Keratinocyte (primary cell): Measurements from ENCODE around the gene FOXA1. TPM values are rescaled to one million over a fixed set of nuclear protein-coding genes. Genes with fewer than 3 reads are reported as not detected.

Experiments used
- DNase-seq: peaks from one replicate; pipeline ENCODE4 v3.0.0-alpha.2; 2011; ENCODE audit warnings: low read depth, missing footprints, low spot score
- FAIRE-seq: peaks from 2 replicates; lab custom pipeline; 2011; peaks lifted over from hg19 to GRCh38; lab: Jason Lieb, UNC
- H2AFZ ChIP-seq: 2 replicates; pipeline ENCODE4 v1.6.0; 2012; ENCODE audit warnings: low read length, control low read depth, inconsistent platforms; ENCODE audit not compliant: control insufficient read depth
- H3K27ac ChIP-seq: 2 replicates; pipeline ENCODE4 v1.5.1; 2011; ENCODE audit warnings: low read length; ENCODE audit not compliant: control insufficient read depth, insufficient read depth
- H3K27me3 ChIP-seq: 3 replicates; pipeline ENCODE4 v1.6.0; 2011; ENCODE audit warnings: low read length; ENCODE audit not compliant: control insufficient read depth, insufficient read depth; ENCODE audit errors: extremely low read depth
- H3K36me3 ChIP-seq, 2 experiments: 2 replicates in 1 of 2; 3 replicates in 1 of 2; pipeline ENCODE4 v1.5.1; 2011; ENCODE audit warnings: low read length in 2 of 2, mild to moderate bottlenecking in 1 of 2; ENCODE audit not compliant: control insufficient read depth in 2 of 2, insufficient read depth in 2 of 2; ENCODE audit errors: extremely low read depth in 1 of 2
- H3K4me1 ChIP-seq: 3 replicates; pipeline ENCODE4 v1.5.1; 2011; ENCODE audit warnings: low read length; ENCODE audit not compliant: control insufficient read depth, insufficient read depth; ENCODE audit errors: extremely low read depth
- H3K4me2 ChIP-seq: 3 replicates; pipeline ENCODE4 v1.6.0; 2011; ENCODE audit warnings: low read depth, low read length; ENCODE audit not compliant: control insufficient read depth, insufficient read depth; ENCODE audit errors: extremely low read depth
- H3K4me3 ChIP-seq, 3 experiments: fragments of 200-600 bp in 1 of 3; sonication (generic) in 1 of 3; 2 replicates in 2 of 3; 3 replicates in 1 of 3; pipeline ENCODE4 v1.5.1; 2011 to 2016; ENCODE audit warnings: low read length in 3 of 3, mild to moderate bottlenecking in 3 of 3, control low read depth in 2 of 3, inconsistent platforms in 1 of 3, low read depth in 1 of 3, mixed read lengths in 1 of 3, mixed run types in 1 of 3, moderate library complexity in 1 of 3; ENCODE audit not compliant: control insufficient read depth in 2 of 3, insufficient read depth in 2 of 3; ENCODE audit errors: extremely low read depth in 1 of 3
- H3K79me2 ChIP-seq: 2 replicates; pipeline ENCODE4 v1.6.0; 2012; ENCODE audit warnings: low read length; ENCODE audit not compliant: control insufficient read depth, insufficient read depth
- H3K9ac ChIP-seq: 3 replicates; pipeline ENCODE4 v1.6.0; 2011; ENCODE audit warnings: low read length; ENCODE audit not compliant: control insufficient read depth, insufficient read depth; ENCODE audit errors: extremely low read depth
- H3K9me1 ChIP-seq: 3 replicates; pipeline ENCODE4 v1.6.0; 2011; ENCODE audit warnings: low read length; ENCODE audit not compliant: control insufficient read depth, insufficient read depth; ENCODE audit errors: extremely low read depth
- H3K9me3 ChIP-seq: 2 replicates; pipeline ENCODE4 v1.5.1; 2012; ENCODE audit warnings: low read depth, low read length; ENCODE audit not compliant: control insufficient read depth
- H4K20me1 ChIP-seq: 3 replicates; pipeline ENCODE4 v1.6.0; 2011; ENCODE audit warnings: low read length; ENCODE audit not compliant: control insufficient read depth, insufficient read depth; ENCODE audit errors: extremely low read depth
- EZH2 ChIP-seq: IDR thresholded peaks from one replicate; pipeline ENCODE4 v1.6.1; 2012; ENCODE audit warnings: inconsistent platforms, mild to moderate bottlenecking, low read length, moderate library complexity
- dilution Hi-C: fragments of 300-500 bp; cut with MboI; formaldehyde crosslinking; loops from one replicate; pipeline ENCODE4 v1.7.0; 2020; ENCODE audit warnings: low sequenced_read_pairs; ENCODE audit not compliant: extremely low pct_ligation_motif_present
- polyA plus RNA-seq, 5 experiments: library from polyadenylated mRNA; depleted of rRNA in 3 of 5; stranded (reverse) in 3 of 5; stranded (forward) in 1 of 5; unstranded in 1 of 5; fragments of >200 nt; gene quantifications; 1 replicate in 1 of 5; 2 replicates in 3 of 5; 3 replicates in 1 of 5; pipeline versions ENCODE4 v1.2.1 to v1.2.3, GENCODE V29; 2011 to 2012; ENCODE audit warnings: missing spikeins in 2 of 5, low read depth in 1 of 5, low replicate concordance in 1 of 5
- TF ChIP-seq, protein P1 (sequence below), 3 experiments: IDR thresholded peaks in 1 of 3; conservative IDR thresholded peaks in 1 of 3; optimal IDR thresholded peaks in 1 of 3; 2 replicates in 2 of 3; 3 replicates in 1 of 3; pipeline versions ENCODE3 to v1.5.1; 2011; ENCODE audit warnings: low read length in 3 of 3, mild to moderate bottlenecking in 3 of 3, moderate library complexity in 2 of 3, control low read depth in 1 of 3, inconsistent platforms in 1 of 3; ENCODE audit not compliant: insufficient read depth in 2 of 3; ENCODE audit errors: extremely low read depth in 1 of 3

The FOXA1 gene
- polyA plus RNA-seq, 1 donor (not counting 4 experiments of a cell fraction or from before 2014, with no cell fraction given) = 0.85 TPM

DNA sequence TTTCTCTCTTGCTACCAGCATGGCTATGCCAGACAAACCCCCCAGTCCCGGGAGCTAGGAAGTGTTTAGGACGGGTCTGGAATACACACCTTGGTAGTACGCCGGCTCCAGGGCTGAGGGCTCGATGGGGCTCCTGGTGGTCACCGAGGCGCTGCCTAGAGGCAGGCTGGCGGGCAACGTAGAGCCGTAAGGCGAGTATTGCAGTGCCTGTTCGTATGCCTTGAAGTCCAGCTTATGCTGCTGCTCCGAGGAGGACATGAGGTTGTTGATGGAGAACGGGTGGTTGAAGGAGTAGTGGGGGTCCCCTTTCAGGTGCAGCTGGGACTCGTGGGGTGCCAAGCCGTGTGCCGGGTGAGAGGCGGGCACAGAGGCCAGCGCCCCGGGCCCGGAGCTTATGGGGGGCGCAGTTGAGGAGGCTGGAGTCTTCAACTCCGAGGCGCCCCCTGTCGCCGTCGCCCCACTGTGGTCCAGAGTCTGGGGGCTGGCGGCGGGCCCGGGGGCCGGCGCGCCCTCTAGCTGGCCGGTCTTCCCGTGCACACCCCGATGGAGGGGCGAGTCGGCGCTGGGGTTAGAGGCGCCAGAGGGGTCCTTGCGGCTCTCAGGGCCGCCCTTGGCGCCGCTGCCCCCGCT is 3.6 kb downstream of the FOXA1 start:
- Histone ChIP-seq H4K20me1 (peaks cover 6% of the 10 kb centered on the region), H3K36me3 (no peaks in the 10 kb centered on the region), H3K27ac (no peak overlapping the region), H3K4me1 (peaks cover 7% of the 10 kb centered on the region), H3K9me3 (no peaks in the 10 kb centered on the region), H3K27me3 (peaks cover 69% of the 10 kb centered on the region), H3K9ac (no peak overlapping the region), H3K4me3 (no peak overlapping the region), H2AFZ (no peak overlapping the region), H3K4me2 (no peak overlapping the region), H3K79me2 (no peaks in the 10 kb centered on the region), H3K9me1 (no peaks in the 10 kb centered on the region)
- FAIRE-seq = no peak
- TF ChIP-seq, protein P1, sequence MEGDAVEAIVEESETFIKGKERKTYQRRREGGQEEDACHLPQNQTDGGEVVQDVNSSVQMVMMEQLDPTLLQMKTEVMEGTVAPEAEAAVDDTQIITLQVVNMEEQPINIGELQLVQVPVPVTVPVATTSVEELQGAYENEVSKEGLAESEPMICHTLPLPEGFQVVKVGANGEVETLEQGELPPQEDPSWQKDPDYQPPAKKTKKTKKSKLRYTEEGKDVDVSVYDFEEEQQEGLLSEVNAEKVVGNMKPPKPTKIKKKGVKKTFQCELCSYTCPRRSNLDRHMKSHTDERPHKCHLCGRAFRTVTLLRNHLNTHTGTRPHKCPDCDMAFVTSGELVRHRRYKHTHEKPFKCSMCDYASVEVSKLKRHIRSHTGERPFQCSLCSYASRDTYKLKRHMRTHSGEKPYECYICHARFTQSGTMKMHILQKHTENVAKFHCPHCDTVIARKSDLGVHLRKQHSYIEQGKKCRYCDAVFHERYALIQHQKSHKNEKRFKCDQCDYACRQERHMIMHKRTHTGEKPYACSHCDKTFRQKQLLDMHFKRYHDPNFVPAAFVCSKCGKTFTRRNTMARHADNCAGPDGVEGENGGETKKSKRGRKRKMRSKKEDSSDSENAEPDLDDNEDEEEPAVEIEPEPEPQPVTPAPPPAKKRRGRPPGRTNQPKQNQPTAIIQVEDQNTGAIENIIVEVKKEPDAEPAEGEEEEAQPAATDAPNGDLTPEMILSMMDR (optimal IDR thresholded peaks at IDR 0.05 in 1 of 3, IDR thresholded peaks at IDR 0.05 in 1 of 3, conservative IDR thresholded peaks at IDR 0.05 in 1 of 3; ENCODE audit: extremely low read depth in 1 of 3, insufficient read depth in 2 of 3, low read length in 3 of 3) = peak in 2 of 3 experiments; percentile 2 to 6
- TF ChIP-seq EZH2 = no peak
- no peak for DNase-seq
- dilution Hi-C loops = no loop called here

DNA sequence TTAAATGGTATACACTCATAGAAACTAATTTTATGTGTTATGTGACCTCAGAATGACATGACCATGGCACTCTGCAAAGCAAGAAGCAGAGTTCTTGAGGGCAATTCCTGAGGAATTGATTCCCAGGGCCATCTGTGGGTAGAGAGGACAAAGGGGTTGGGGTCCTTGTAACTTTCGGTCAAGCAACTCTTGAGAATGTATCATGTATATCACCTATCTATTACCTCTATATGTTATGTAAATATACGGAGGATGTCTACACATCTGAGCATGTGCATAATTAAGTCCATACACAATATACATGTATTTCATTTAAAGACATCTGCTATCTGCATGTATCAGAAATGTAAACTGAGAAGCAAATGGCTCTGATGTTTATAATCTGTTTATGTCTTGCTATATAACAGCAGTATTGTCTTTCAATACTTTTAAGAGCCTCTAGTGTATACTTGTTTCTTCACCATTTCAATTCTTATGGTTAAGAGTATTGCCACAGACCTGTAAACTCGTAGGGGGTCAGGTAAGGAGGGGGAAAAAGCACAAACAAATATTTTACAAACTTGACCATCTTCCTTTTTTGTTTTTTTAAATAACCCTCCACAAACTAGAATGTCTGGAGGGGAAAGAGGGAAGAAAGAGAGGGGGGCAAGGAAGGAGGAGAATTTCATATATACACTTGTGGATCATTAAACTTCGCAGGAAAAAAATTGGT is 4.5 kb downstream of the FOXA1 start:
- no peak overlapping the region for H3K4me2 ChIP-seq
- H2AFZ ChIP-seq = no peak overlapping the region
- peaks cover 9% of the 10 kb centered on the region for H4K20me1 ChIP-seq
- H3K27ac ChIP-seq = no peak overlapping the region
- TF ChIP-seq, protein P1 (optimal IDR thresholded peaks at IDR 0.05 in 1 of 3, IDR thresholded peaks at IDR 0.05 in 1 of 3, conservative IDR thresholded peaks at IDR 0.05 in 1 of 3; ENCODE audit: extremely low read depth in 1 of 3, insufficient read depth in 2 of 3, low read length in 3 of 3) = no peak
- peak; percentile 43 for TF ChIP-seq EZH2
- peaks cover 3% of the 10 kb centered on the region for H3K4me1 ChIP-seq
- no peak for FAIRE-seq
- no peaks in the 10 kb centered on the region for H3K79me2 ChIP-seq
- dilution Hi-C loops = no loop called here
- DNase-seq = no peak
- H3K36me3 ChIP-seq = no peaks in the 10 kb centered on the region
- no peaks in the 10 kb centered on the region for H3K9me3 ChIP-seq
- H3K4me3 ChIP-seq = no peak overlapping the region
- no peaks in the 10 kb centered on the region for H3K9me1 ChIP-seq
- H3K27me3 ChIP-seq = peaks cover 70% of the 10 kb centered on the region
- H3K9ac ChIP-seq = no peak overlapping the region
